GM12801 (cell line): ENCODE data around the gene AGA.

Source experiments
- CTCF ChIP-seq: IDR thresholded peaks from one replicate; pipeline ENCODE4 v1.5.1; 2011; ENCODE audit warnings: control low read depth; ENCODE audit not compliant: insufficient read length; ENCODE audit errors: extremely low read depth

AGA gene

GRCh38 chr4:177441803-177442622 is at the start of gene AGA:
AGA (minus strand) TSS chr4:177442437; CDS start chr4:177442375, 62 bp downstream.
- TF ChIP-seq CTCF: no peak

GRCh38 chr4:177492022-177492421 is 49.8 kb upstream of the AGA start:
- no peak for TF ChIP-seq CTCF

GRCh38 chr4:177490769-177491168 is 48.5 kb upstream of the AGA start:
- no peak for TF ChIP-seq CTCF

GRCh38 chr4:177489471-177490246 is 47.4 kb upstream of the AGA start:
- TF ChIP-seq CTCF: no peak

GRCh38 chr4:177487977-177488376 is 45.7 kb upstream of the AGA start:
- no peak for TF ChIP-seq CTCF

GRCh38 chr4:177485528-177485927 is 43.3 kb upstream of the AGA start:
- TF ChIP-seq CTCF: no peak

GRCh38 chr4:177484613-177485021 is 42.4 kb upstream of the AGA start:
- no peak for TF ChIP-seq CTCF
